Neural progenitor cell (in vitro differentiated cells): ENCODE data around the gene RHCG. TPM values are rescaled to one million over a fixed set of nuclear protein-coding genes. Genes with fewer than 3 reads are reported as not detected.

Experiments used
- DNase-seq: peaks from one replicate; pipeline ENCODE4 v3.0.0-alpha.2; 2016; ENCODE audit warnings: low spot score
- H2AFZ ChIP-seq: fragments of 200-600 bp; sonication (generic); replicated peaks from 2 replicates; pipeline ENCODE4 v1.6.1; 2016; ENCODE audit warnings: antibody characterized with exemption
- H3F3A ChIP-seq: fragments of 200-600 bp; sonication (generic); 2 replicates; pipeline ENCODE4 v1.6.1; 2016; ENCODE audit warnings: antibody characterized with exemption, low read depth
- H3K27ac ChIP-seq: fragments of 200-600 bp; sonication (generic); 2 replicates; pipeline ENCODE4 v1.5.1; 2016; ENCODE audit warnings: mild to moderate bottlenecking
- H3K27me3 ChIP-seq: fragments of 200-600 bp; sonication (generic); 2 replicates; pipeline ENCODE4 v1.6.1; 2016; ENCODE audit warnings: mild to moderate bottlenecking, moderate library complexity
- H3K36me3 ChIP-seq: fragments of 200-600 bp; sonication (generic); 2 replicates; pipeline ENCODE4 v1.5.1; 2016
- H3K4me1 ChIP-seq: fragments of 200-600 bp; sonication (generic); 2 replicates; pipeline ENCODE4 v1.6.1; 2016; ENCODE audit warnings: mixed run types
- H3K4me2 ChIP-seq: fragments of 200-600 bp; sonication (generic); 2 replicates; pipeline ENCODE4 v1.6.1; 2016
- H3K4me3 ChIP-seq: fragments of 200-600 bp; sonication (generic); 2 replicates; pipeline ENCODE4 v1.5.1; 2016
- H3K79me2 ChIP-seq: fragments of 200-600 bp; sonication (generic); 2 replicates; pipeline ENCODE4 v1.6.1; 2016; ENCODE audit warnings: low read depth
- H3K9ac ChIP-seq: fragments of 200-600 bp; sonication (generic); 2 replicates; pipeline ENCODE4 v1.6.1; 2016
- H3K9me3 ChIP-seq: fragments of 200-600 bp; sonication (generic); 2 replicates; pipeline ENCODE4 v1.5.1; 2016; ENCODE audit warnings: low read depth
- H4K20me1 ChIP-seq: fragments of 200-600 bp; sonication (generic); 2 replicates; pipeline ENCODE4 v1.6.1; 2016; ENCODE audit warnings: low read depth
- H3K27ac Mint-ChIP-seq: 3 replicates; pipeline ENCODE4 v1.8.0; 2021; ENCODE audit warnings: mixed read lengths
- H3K27me3 Mint-ChIP-seq: 2 replicates; pipeline ENCODE4 v1.8.0; 2022; ENCODE audit warnings: low read depth, mild to moderate bottlenecking, inconsistent platforms, moderate library complexity, mixed read lengths; ENCODE audit not compliant: insufficient read depth
- H3K36me3 Mint-ChIP-seq: 3 replicates; pipeline ENCODE4 v1.8.0; 2021; ENCODE audit warnings: mixed read lengths
- H3K4me1 Mint-ChIP-seq: 3 replicates; pipeline ENCODE4 v1.8.0; 2021; ENCODE audit warnings: mixed read lengths
- H3K4me3 Mint-ChIP-seq: 3 replicates; pipeline ENCODE4 v1.8.0; 2021; ENCODE audit warnings: mild to moderate bottlenecking, moderate library complexity, mixed read lengths
- H3K9me3 Mint-ChIP-seq: 3 replicates; pipeline ENCODE4 v1.8.0; 2020; ENCODE audit warnings: mixed read lengths
- CTCF ChIP-seq: fragments of 200-600 bp; sonication (generic); IDR thresholded peaks from 2 replicates; pipeline ENCODE4 v1.5.1; 2017; ENCODE audit warnings: antibody characterized with exemption, mild to moderate bottlenecking
- EZH2 ChIP-seq: fragments of 200-600 bp; sonication (generic); IDR thresholded peaks from 2 replicates; pipeline ENCODE4 v1.6.1; 2017; ENCODE audit warnings: antibody characterized with exemption, mild to moderate bottlenecking, moderate library complexity
- EZH2phosphoT487 ChIP-seq: fragments of 200-600 bp; sonication (generic); IDR thresholded peaks from 2 replicates; pipeline ENCODE4 v1.6.1; 2017; ENCODE audit warnings: antibody characterized with exemption
- total RNA-seq: library from RNA; depleted of rRNA; stranded (reverse); fragments of >200 nt; gene quantifications from 2 replicates; pipeline ENCODE4 v1.2.3, GENCODE V29; 2015; ENCODE audit warnings: low replicate concordance

RHCG gene
- total RNA-seq, 1 donor from 2014 or later, result not detected

GRCh38 chr15:89499156-89499555, 2.8 kb upstream of the RHCG start:
- peaks cover 52% of the 10 kb centered on the region for H3K27me3 ChIP-seq
- Mint-ChIP-seq H3K4me3 (no peak overlapping the region), H3K4me1 (peaks cover 3% of the 10 kb centered on the region), H3K36me3 (no peaks in the 10 kb centered on the region), H3K27me3 (peaks cover 24% of the 10 kb centered on the region), H3K27ac (no peak overlapping the region), H3K9me3 (no peaks in the 10 kb centered on the region)
- H3K9me3 ChIP-seq, result no peaks in the 10 kb centered on the region
- H3K27ac ChIP-seq, result no peak overlapping the region
- no peaks in the 10 kb centered on the region for H3K36me3 ChIP-seq
- no peak for DNase-seq
- H3F3A ChIP-seq, result no peaks in the 10 kb centered on the region
- H3K9ac ChIP-seq, result no peak overlapping the region
- H2AFZ ChIP-seq, result no peak overlapping the region
- H3K4me3 ChIP-seq, result no peak overlapping the region
- no peaks in the 10 kb centered on the region for H4K20me1 ChIP-seq
- H3K4me2 ChIP-seq, result no peak overlapping the region
- TF ChIP-seq CTCF, result no peak
- no peak for TF ChIP-seq EZH2
- no peak for TF ChIP-seq EZH2phosphoT487
- no peaks in the 10 kb centered on the region for H3K4me1 ChIP-seq
- no peaks in the 10 kb centered on the region for H3K79me2 ChIP-seq

DNA sequence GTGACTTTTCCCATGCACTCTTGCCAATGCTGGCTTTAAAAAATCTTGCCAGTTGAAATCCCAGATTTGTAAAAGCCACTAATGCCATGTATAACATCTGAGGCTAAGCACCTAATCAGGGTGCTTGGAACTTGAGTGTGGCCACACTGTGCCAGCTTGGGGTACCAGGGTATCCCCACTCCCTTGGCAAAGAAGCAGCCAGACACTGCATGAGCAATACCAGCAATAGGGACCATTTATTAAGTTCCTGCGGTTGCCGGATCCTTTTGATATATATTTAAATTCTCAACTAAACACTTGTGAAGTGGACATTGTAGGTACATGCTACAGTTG, 2.2 kb upstream of the RHCG start:
- no peaks in the 10 kb centered on the region for H3K79me2 ChIP-seq
- H3K27ac Mint-ChIP-seq, result no peak overlapping the region
- no peaks in the 10 kb centered on the region for H3K36me3 Mint-ChIP-seq
- H3K4me1 ChIP-seq, result no peaks in the 10 kb centered on the region
- H3K27me3 ChIP-seq, result peaks cover 58% of the 10 kb centered on the region
- H3K4me3 ChIP-seq, result no peak overlapping the region
- no peaks in the 10 kb centered on the region for H3K9me3 Mint-ChIP-seq
- no peak overlapping the region for H3K9ac ChIP-seq
- H3K4me1 Mint-ChIP-seq, result peaks cover 3% of the 10 kb centered on the region
- H3K9me3 ChIP-seq, result no peaks in the 10 kb centered on the region
- no peak for DNase-seq
- no peaks in the 10 kb centered on the region for H3K36me3 ChIP-seq
- peaks cover 26% of the 10 kb centered on the region for H3K27me3 Mint-ChIP-seq
- no peak overlapping the region for H3K4me2 ChIP-seq
- no peak for TF ChIP-seq CTCF
- TF ChIP-seq EZH2phosphoT487, result no peak
- TF ChIP-seq EZH2, result no peak
- no peaks in the 10 kb centered on the region for H4K20me1 ChIP-seq
- H3K4me3 Mint-ChIP-seq, result no peak overlapping the region
- H2AFZ ChIP-seq, result no peak overlapping the region
- no peaks in the 10 kb centered on the region for H3F3A ChIP-seq
- no peak overlapping the region for H3K27ac ChIP-seq

- no peak overlapping the region for H3K27ac ChIP-seq
- H3K4me1 Mint-ChIP-seq, result peaks cover 3% of the 10 kb centered on the region
- H3K4me2 ChIP-seq, result no peak overlapping the region
- H3K4me3 ChIP-seq, result no peak overlapping the region
- no peak overlapping the region for H3K27ac Mint-ChIP-seq
- H3K4me1 ChIP-seq, result no peaks in the 10 kb centered on the region
- no peaks in the 10 kb centered on the region for H3K9me3 Mint-ChIP-seq
- no peak for DNase-seq
- no peaks in the 10 kb centered on the region for H3K36me3 Mint-ChIP-seq
- no peaks in the 10 kb centered on the region for H3K36me3 ChIP-seq
- no peaks in the 10 kb centered on the region for H3F3A ChIP-seq
- H3K9me3 ChIP-seq, result no peaks in the 10 kb centered on the region
- TF ChIP-seq EZH2phosphoT487, result no peak
- no peak for TF ChIP-seq EZH2
- no peak for TF ChIP-seq CTCF
- peaks cover 30% of the 10 kb centered on the region for H3K27me3 Mint-ChIP-seq
- no peaks in the 10 kb centered on the region for H4K20me1 ChIP-seq
- no peaks in the 10 kb centered on the region for H3K79me2 ChIP-seq
- no peak overlapping the region for H2AFZ ChIP-seq
- no peak overlapping the region for H3K9ac ChIP-seq
- H3K4me3 Mint-ChIP-seq, result no peak overlapping the region
- peaks cover 71% of the 10 kb centered on the region for H3K27me3 ChIP-seq
Measured at GRCh38 chr15:89497231-89497630, 848 bp upstream of the RHCG start.
